WTC11 (cell line): ENCODE measurements around the gene CFAP99. TPM values are rescaled to one million over a fixed set of nuclear protein-coding genes. Genes with fewer than 3 reads are reported as not detected.

ENCODE experiments used
- ATAC-seq: fragments of 200-7000 bp; cut with Tn5 transposase; 2 replicates; pipeline ENCODE4 v1.10.0; 2021; ENCODE audit warnings: mild to moderate bottlenecking, moderate library complexity
- CTCF ChIA-PET: fragments of 300-600 bp; sonication (Branson Sonifier 250); formaldehyde crosslinking; loops from one replicate; lab custom pipeline; 2021; ENCODE audit warnings: antibody characterized with exemption; lab: Charles Lee
- POLR2A ChIA-PET: fragments of 350-600 bp; sonication (Branson Sonifier 250); formaldehyde crosslinking; loops from one replicate; lab custom pipeline; 2021; ENCODE audit warnings: antibody characterized with exemption; lab: Charles Lee
- DNase-seq: peaks from one replicate; pipeline ENCODE4 v3.0.0; 2021; ENCODE audit warnings: low spot score
- H3K27ac Mint-ChIP-seq: 2 replicates; pipeline ENCODE4 v1.8.0; 2021; ENCODE audit warnings: mixed read lengths
- H3K27me3 Mint-ChIP-seq: 2 replicates; pipeline ENCODE4 v1.8.0; 2021; ENCODE audit warnings: low read depth, mild to moderate bottlenecking, moderate library complexity, mixed read lengths
- H3K36me3 Mint-ChIP-seq: 2 replicates; pipeline ENCODE4 v1.8.0; 2021; ENCODE audit warnings: mixed read lengths
- H3K4me1 Mint-ChIP-seq: 2 replicates; pipeline ENCODE4 v1.8.0; 2022; ENCODE audit warnings: mixed read lengths
- H3K4me3 Mint-ChIP-seq: 2 replicates; pipeline ENCODE4 v1.8.0; 2021; ENCODE audit warnings: mild to moderate bottlenecking, moderate library complexity, mixed read lengths
- H3K9me3 Mint-ChIP-seq: 2 replicates; pipeline ENCODE4 v1.8.0; 2021; ENCODE audit warnings: mixed read lengths
- GTF2I ChIP-seq: fragments of 250-450 bp; sonication (Bioruptor Pico); conservative IDR thresholded peaks from 2 replicates; pipeline ENCODE4 v1.4.0; 2021; ENCODE audit warnings: mild to moderate bottlenecking
- IRF2 ChIP-seq: sonication (generic); formaldehyde crosslinking; IDR thresholded peaks from 2 replicates; pipeline ENCODE4 v1.8.0; 2022; ENCODE audit warnings: low read depth, missing genetic modification reagents, borderline replicate concordance
- JAZF1 ChIP-seq: fragments of 250-450 bp; sonication (Bioruptor Pico); IDR thresholded peaks from 2 replicates; pipeline ENCODE4 v1.9.0; 2021; ENCODE audit warnings: moderate library complexity, mild to moderate bottlenecking, inconsistent platforms
- JUN ChIP-seq: sonication (generic); formaldehyde crosslinking; IDR thresholded peaks from 2 replicates; pipeline ENCODE4 v1.8.0; 2023; ENCODE audit warnings: mild to moderate bottlenecking, missing genetic modification reagents
- MXD4 ChIP-seq: fragments of 250-450 bp; sonication (Bioruptor Pico); IDR thresholded peaks from 2 replicates; pipeline ENCODE4 v1.8.0; 2021; ENCODE audit warnings: mild to moderate bottlenecking, moderate library complexity, borderline replicate concordance
- NFE2L1 ChIP-seq: sonication (generic); formaldehyde crosslinking; IDR thresholded peaks from 2 replicates; pipeline ENCODE4 v1.8.1; 2023; ENCODE audit warnings: missing genetic modification reagents
- NR1H2 ChIP-seq: sonication (generic); formaldehyde crosslinking; IDR thresholded peaks from 2 replicates; pipeline ENCODE4 v1.9.0; 2021; ENCODE audit warnings: mild to moderate bottlenecking, moderate library complexity, missing genetic modification reagents
- PRRX2 ChIP-seq: fragments of 250-450 bp; sonication (Bioruptor Pico); IDR thresholded peaks from 2 replicates; pipeline ENCODE4 v1.8.0; 2021; ENCODE audit warnings: mild to moderate bottlenecking
- RELA ChIP-seq: sonication (generic); formaldehyde crosslinking; IDR thresholded peaks from 2 replicates; pipeline ENCODE4 v1.8.1; 2022; ENCODE audit warnings: missing genetic modification reagents, mild to moderate bottlenecking, borderline replicate concordance
- SP1 ChIP-seq: sonication (generic); formaldehyde crosslinking; conservative IDR thresholded peaks from 2 replicates; pipeline ENCODE4 v1.8.1; 2022; ENCODE audit warnings: missing genetic modification reagents
- ZNF138 ChIP-seq: sonication (generic); formaldehyde crosslinking; conservative IDR thresholded peaks from 2 replicates; pipeline ENCODE4 v1.8.1; 2022; ENCODE audit warnings: mild to moderate bottlenecking, moderate library complexity, missing genetic modification reagents
- ZNF317 ChIP-seq: sonication (generic); formaldehyde crosslinking; IDR thresholded peaks from 2 replicates; pipeline ENCODE4 v1.8.1; 2023; ENCODE audit warnings: low read depth, mild to moderate bottlenecking, moderate library complexity, missing genetic modification reagents, borderline replicate concordance
- total RNA-seq: library from RNA; stranded (reverse); gene quantifications from 3 replicates; pipeline ENCODE4 v1.2.3, GENCODE V29; 2021
- TF ChIP-seq, protein P1 (sequence below): sonication (generic); formaldehyde crosslinking; IDR thresholded peaks from 2 replicates; pipeline ENCODE4 v1.8.0; 2023; ENCODE audit warnings: missing genetic modification reagents, mild to moderate bottlenecking, borderline replicate concordance
- TF ChIP-seq, protein P2 (sequence below): sonication (generic); formaldehyde crosslinking; IDR thresholded peaks from 2 replicates; pipeline ENCODE4 v1.8.0; 2022; ENCODE audit warnings: mild to moderate bottlenecking, missing genetic modification reagents
- TF ChIP-seq, protein P3 (sequence below): fragments of 250-450 bp; sonication (Bioruptor Pico); IDR thresholded peaks from 2 replicates; pipeline ENCODE4 v1.9.0; 2021; ENCODE audit warnings: mild to moderate bottlenecking
- TF ChIP-seq, protein P4 (sequence below): sonication (generic); formaldehyde crosslinking; IDR thresholded peaks from 2 replicates; pipeline ENCODE4 v1.8.0; 2023; ENCODE audit warnings: missing genetic modification reagents
- TF ChIP-seq, protein P5 (sequence below): fragments of 250-450 bp; sonication (Bioruptor Pico); IDR thresholded peaks from 2 replicates; pipeline ENCODE4 v1.9.0; 2021; ENCODE audit warnings: mild to moderate bottlenecking, borderline replicate concordance
- TF ChIP-seq, protein P6 (sequence below): sonication (generic); formaldehyde crosslinking; IDR thresholded peaks from 2 replicates; pipeline ENCODE4 v1.8.1; 2022; ENCODE audit warnings: mild to moderate bottlenecking, missing genetic modification reagents, moderate library complexity, borderline replicate concordance

Gene CFAP99
- total RNA-seq, 1 experiment from 2014 or later = not detected

DNA sequence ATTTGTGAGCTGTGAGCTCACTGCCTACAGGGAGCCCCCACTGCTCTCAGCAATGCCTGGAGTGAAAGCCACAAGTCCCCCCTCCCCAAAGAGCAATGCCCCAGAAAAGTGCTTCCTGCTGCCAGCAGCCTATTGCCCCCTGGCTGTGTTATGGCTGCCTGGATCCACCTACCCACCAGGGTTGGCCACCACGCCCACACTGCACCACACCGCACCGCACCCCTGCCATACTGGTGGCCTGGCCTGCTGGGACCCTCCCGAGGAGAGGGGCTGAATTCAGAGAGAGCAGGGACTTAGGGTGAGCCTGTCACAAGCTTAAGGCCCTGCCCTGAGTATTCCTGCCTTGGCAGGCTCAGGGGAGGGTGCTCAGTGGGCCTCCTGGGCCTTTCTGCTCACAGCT, 4.3 kb downstream of the CFAP99 start (continued):
- TF ChIP-seq, protein P1, sequence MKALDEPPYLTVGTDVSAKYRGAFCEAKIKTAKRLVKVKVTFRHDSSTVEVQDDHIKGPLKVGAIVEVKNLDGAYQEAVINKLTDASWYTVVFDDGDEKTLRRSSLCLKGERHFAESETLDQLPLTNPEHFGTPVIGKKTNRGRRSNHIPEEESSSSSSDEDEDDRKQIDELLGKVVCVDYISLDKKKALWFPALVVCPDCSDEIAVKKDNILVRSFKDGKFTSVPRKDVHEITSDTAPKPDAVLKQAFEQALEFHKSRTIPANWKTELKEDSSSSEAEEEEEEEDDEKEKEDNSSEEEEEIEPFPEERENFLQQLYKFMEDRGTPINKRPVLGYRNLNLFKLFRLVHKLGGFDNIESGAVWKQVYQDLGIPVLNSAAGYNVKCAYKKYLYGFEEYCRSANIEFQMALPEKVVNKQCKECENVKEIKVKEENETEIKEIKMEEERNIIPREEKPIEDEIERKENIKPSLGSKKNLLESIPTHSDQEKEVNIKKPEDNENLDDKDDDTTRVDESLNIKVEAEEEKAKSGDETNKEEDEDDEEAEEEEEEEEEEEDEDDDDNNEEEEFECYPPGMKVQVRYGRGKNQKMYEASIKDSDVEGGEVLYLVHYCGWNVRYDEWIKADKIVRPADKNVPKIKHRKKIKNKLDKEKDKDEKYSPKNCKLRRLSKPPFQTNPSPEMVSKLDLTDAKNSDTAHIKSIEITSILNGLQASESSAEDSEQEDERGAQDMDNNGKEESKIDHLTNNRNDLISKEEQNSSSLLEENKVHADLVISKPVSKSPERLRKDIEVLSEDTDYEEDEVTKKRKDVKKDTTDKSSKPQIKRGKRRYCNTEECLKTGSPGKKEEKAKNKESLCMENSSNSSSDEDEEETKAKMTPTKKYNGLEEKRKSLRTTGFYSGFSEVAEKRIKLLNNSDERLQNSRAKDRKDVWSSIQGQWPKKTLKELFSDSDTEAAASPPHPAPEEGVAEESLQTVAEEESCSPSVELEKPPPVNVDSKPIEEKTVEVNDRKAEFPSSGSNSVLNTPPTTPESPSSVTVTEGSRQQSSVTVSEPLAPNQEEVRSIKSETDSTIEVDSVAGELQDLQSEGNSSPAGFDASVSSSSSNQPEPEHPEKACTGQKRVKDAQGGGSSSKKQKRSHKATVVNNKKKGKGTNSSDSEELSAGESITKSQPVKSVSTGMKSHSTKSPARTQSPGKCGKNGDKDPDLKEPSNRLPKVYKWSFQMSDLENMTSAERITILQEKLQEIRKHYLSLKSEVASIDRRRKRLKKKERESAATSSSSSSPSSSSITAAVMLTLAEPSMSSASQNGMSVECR (CRISPR knock-in tag) = no peak
- TF ChIP-seq NFE2L1 = no peak
- TF ChIP-seq, protein P2, sequence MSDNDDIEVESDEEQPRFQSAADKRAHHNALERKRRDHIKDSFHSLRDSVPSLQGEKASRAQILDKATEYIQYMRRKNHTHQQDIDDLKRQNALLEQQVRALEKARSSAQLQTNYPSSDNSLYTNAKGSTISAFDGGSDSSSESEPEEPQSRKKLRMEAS = no peak
- TF ChIP-seq, protein P3, sequence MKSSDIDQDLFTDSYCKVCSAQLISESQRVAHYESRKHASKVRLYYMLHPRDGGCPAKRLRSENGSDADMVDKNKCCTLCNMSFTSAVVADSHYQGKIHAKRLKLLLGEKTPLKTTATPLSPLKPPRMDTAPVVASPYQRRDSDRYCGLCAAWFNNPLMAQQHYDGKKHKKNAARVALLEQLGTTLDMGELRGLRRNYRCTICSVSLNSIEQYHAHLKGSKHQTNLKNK (CRISPR knock-in tag) = no peak

DNA sequence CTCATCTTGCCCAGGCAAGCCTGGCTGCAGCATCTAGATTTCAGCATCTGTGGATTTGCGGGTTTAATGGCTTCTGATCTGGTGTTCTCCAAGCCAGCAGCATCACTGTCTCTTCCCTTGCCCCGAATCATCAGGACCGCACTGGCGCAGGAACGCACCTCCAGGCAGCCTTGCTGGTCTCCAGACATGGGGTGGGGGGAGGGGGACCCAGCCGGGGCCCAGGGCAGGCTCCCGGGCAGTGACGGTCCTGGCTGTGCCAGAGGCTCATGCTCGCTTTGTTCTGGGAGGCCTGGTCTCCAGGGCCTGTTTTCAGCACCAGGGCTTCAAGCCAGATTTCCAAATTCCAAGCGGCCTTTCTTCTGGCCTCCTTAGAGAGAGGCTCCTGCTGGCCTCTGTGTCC, 4.9 kb downstream of the CFAP99 start:
- ATAC-seq = no peak
- Mint-ChIP-seq H3K36me3 (no peaks in the 10 kb centered on the region), H3K27me3 (peaks cover 38% of the 10 kb centered on the region), H3K4me3 (no peak overlapping the region), H3K9me3 (no peaks in the 10 kb centered on the region), H3K4me1 (peaks cover 25% of the 10 kb centered on the region), H3K27ac (no peak overlapping the region)
- no peak for DNase-seq
- ChIA-PET POLR2A (no interaction called here), CTCF (no interaction called here)
- TF ChIP-seq, protein P4, sequence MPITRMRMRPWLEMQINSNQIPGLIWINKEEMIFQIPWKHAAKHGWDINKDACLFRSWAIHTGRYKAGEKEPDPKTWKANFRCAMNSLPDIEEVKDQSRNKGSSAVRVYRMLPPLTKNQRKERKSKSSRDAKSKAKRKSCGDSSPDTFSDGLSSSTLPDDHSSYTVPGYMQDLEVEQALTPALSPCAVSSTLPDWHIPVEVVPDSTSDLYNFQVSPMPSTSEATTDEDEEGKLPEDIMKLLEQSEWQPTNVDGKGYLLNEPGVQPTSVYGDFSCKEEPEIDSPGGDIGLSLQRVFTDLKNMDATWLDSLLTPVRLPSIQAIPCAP (CRISPR knock-in tag) = no peak
- no peak for TF ChIP-seq PRRX2 (CRISPR knock-in tag)
- TF ChIP-seq NR1H2 (CRISPR knock-in tag) = no peak
- TF ChIP-seq, protein P1 (CRISPR knock-in tag) = no peak
- no peak for TF ChIP-seq GTF2I (CRISPR knock-in tag)
- TF ChIP-seq, protein P2 = no peak
- no peak for TF ChIP-seq IRF2
- no peak for TF ChIP-seq JAZF1 (CRISPR knock-in tag)
- no peak for TF ChIP-seq ZNF138 (CRISPR knock-in tag)

DNA sequence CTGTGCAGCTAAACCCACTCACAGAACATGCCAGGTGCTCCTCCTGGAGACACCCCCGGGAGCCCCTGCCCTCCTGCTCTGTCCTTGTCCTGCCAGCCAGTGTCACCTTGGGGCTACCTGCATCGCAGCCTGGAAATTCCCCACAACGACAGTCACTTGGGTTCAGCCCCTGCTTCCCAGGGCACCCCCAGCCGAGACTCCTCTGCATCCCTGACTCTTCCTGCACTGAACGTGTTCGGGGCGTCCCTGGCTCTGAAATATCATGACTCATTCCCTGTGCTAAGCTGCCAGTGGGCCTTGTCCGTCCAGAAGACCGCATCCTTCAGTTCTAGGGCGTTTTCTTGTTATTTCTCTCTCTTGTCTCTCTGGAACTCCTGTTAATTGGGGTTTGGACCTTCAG, 5.8 kb downstream of the CFAP99 start:
- ATAC-seq (no peak), DNase-seq (no peak)
- CTCF ChIA-PET = no interaction called here
- no peak overlapping the region for H3K4me3 Mint-ChIP-seq
- no peaks in the 10 kb centered on the region for H3K36me3 Mint-ChIP-seq
- H3K9me3 Mint-ChIP-seq = no peaks in the 10 kb centered on the region
- H3K4me1 Mint-ChIP-seq = peaks cover 19% of the 10 kb centered on the region
- POLR2A ChIA-PET = no interaction called here
- H3K27me3 Mint-ChIP-seq = peaks cover 32% of the 10 kb centered on the region
- H3K27ac Mint-ChIP-seq = no peak overlapping the region
- TF ChIP-seq ZNF317 (CRISPR knock-in tag) (no peak), JUN (CRISPR knock-in tag) (no peak), GTF2I (CRISPR knock-in tag) (no peak), SP1 (CRISPR knock-in tag) (no peak), RELA (CRISPR knock-in tag) (no peak), MXD4 (CRISPR knock-in tag) (no peak)
- TF ChIP-seq, protein P5, sequence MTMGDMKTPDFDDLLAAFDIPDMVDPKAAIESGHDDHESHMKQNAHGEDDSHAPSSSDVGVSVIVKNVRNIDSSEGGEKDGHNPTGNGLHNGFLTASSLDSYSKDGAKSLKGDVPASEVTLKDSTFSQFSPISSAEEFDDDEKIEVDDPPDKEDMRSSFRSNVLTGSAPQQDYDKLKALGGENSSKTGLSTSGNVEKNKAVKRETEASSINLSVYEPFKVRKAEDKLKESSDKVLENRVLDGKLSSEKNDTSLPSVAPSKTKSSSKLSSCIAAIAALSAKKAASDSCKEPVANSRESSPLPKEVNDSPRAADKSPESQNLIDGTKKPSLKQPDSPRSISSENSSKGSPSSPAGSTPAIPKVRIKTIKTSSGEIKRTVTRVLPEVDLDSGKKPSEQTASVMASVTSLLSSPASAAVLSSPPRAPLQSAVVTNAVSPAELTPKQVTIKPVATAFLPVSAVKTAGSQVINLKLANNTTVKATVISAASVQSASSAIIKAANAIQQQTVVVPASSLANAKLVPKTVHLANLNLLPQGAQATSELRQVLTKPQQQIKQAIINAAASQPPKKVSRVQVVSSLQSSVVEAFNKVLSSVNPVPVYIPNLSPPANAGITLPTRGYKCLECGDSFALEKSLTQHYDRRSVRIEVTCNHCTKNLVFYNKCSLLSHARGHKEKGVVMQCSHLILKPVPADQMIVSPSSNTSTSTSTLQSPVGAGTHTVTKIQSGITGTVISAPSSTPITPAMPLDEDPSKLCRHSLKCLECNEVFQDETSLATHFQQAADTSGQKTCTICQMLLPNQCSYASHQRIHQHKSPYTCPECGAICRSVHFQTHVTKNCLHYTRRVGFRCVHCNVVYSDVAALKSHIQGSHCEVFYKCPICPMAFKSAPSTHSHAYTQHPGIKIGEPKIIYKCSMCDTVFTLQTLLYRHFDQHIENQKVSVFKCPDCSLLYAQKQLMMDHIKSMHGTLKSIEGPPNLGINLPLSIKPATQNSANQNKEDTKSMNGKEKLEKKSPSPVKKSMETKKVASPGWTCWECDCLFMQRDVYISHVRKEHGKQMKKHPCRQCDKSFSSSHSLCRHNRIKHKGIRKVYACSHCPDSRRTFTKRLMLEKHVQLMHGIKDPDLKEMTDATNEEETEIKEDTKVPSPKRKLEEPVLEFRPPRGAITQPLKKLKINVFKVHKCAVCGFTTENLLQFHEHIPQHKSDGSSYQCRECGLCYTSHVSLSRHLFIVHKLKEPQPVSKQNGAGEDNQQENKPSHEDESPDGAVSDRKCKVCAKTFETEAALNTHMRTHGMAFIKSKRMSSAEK (CRISPR knock-in tag) = no peak
- TF ChIP-seq, protein P6, sequence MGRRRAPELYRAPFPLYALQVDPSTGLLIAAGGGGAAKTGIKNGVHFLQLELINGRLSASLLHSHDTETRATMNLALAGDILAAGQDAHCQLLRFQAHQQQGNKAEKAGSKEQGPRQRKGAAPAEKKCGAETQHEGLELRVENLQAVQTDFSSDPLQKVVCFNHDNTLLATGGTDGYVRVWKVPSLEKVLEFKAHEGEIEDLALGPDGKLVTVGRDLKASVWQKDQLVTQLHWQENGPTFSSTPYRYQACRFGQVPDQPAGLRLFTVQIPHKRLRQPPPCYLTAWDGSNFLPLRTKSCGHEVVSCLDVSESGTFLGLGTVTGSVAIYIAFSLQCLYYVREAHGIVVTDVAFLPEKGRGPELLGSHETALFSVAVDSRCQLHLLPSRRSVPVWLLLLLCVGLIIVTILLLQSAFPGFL (CRISPR knock-in tag) = no peak
